Measurements from ENCODE around the gene AP1S3. TPM values are rescaled to one million over a fixed set of nuclear protein-coding genes. Genes with fewer than 3 reads are reported as not detected.

AP1S3 gene
- total RNA-seq, 1 experiment from 2014 or later: 34.3 TPM

DNA sequence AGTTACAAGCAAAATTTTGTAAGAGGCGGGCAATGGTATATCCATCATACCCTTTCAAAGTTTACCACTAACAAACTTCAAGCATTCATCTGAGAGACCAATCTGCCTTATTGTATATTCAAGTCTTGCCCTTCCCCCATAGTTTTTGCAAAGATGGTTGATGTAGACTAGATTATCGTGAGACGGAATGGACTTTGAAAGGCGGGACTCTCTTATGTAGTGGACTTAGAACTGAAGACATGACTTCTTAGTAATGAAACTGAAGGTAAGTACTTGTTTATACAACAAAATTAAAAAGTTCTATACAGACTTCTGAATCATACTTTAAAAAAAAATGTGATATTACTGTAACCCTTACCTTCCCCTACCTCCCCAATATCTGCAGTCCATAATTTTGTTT, 10.4 kb downstream of the AP1S3 start:
- DNase-seq: no peak
- Histone ChIP-seq H3K9me2 (replicated peaks; ENCODE audit: low read length) (no peaks in the 10 kb centered on the region), H3K4me3 (ENCODE audit: low read length) (no peak overlapping the region), H3K36me3 (ENCODE audit: low read depth, low read length) (no peaks in the 10 kb centered on the region), H3K79me2 (ENCODE audit: low read length) (peaks cover 98% of the 10 kb centered on the region), H3K27me3 (ENCODE audit: low read length) (no peaks in the 10 kb centered on the region), H3K4me2 (ENCODE audit: low read length) (no peak overlapping the region), H3K27ac (ENCODE audit: low read length) (no peak overlapping the region), H3K9ac (ENCODE audit: low read length) (no peak overlapping the region), H2AFZ (ENCODE audit: low read length) (no peak overlapping the region), H3K4me1 (ENCODE audit: insufficient read depth, low read length) (no peaks in the 10 kb centered on the region), H4K20me1 (ENCODE audit: low read length) (peaks cover 4% of the 10 kb centered on the region; the same call in 1 of the 2 replicates), H3F3A (ENCODE audit: low read length, unreplicated experiment) (no peaks in the 10 kb centered on the region), H3K9me3 (ENCODE audit: low read length) (no peaks in the 10 kb centered on the region)
- POLR2A ChIA-PET (ENCODE audit: unreplicated experiment): no interaction called here
- no peak for TF ChIP-seq CTCF (conservative IDR thresholded peaks at IDR 0.05; ENCODE audit: low read depth, low read length)
- no peak for TF ChIP-seq EZH2phosphoT487 (IDR thresholded peaks at IDR 0.05; ENCODE audit: borderline replicate concordance, low read length)
- no peak for TF ChIP-seq EZH2 (IDR thresholded peaks at IDR 0.05; ENCODE audit: low read length, unreplicated experiment)
- CTCF ChIA-PET: no interaction called here
- intact Hi-C loops (cut with micrococcal nuclease): no loop called here
- no peak for ATAC-seq
- BruUV-seq (replicated peaks): no TSS peak

DNA sequence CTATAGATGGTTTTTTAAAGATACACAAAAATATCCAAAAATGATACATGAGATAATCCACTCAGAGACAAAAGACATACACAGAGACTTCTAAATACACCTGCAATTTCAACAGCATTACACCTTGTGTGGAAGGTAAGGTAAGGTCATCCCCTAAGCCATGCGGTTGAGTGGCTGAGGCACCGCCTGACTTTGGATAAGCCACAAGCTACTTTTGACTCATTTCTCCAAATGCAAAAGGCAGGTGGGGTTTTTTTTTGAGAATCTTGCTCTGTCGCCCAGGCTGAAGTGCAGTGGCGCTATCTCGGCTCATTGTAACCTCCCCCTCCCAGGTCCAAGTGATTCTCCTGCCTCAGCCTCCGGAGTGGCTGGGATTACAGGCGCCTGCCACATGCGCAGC, 13.1 kb downstream of the AP1S3 start:
- no peak overlapping the region for H2AFZ ChIP-seq (ENCODE audit: low read length)
- intact Hi-C loops (cut with micrococcal nuclease): no loop called here
- peaks cover 8% of the 10 kb centered on the region; the same call in 1 of the 2 replicates for H4K20me1 ChIP-seq (ENCODE audit: low read length)
- H3K27ac ChIP-seq (ENCODE audit: low read length): no peak overlapping the region
- no peaks in the 10 kb centered on the region for H3K36me3 ChIP-seq (ENCODE audit: low read depth, low read length)
- ATAC-seq (no peak), DNase-seq (no peak)
- H3K4me3 ChIP-seq (ENCODE audit: low read length): no peak overlapping the region
- H3K9me2 ChIP-seq (replicated peaks; ENCODE audit: low read length): no peaks in the 10 kb centered on the region
- H3K9me3 ChIP-seq (ENCODE audit: low read length): no peaks in the 10 kb centered on the region
- no peaks in the 10 kb centered on the region for H3K27me3 ChIP-seq (ENCODE audit: low read length)
- TF ChIP-seq EZH2 (IDR thresholded peaks at IDR 0.05; ENCODE audit: low read length, unreplicated experiment): no peak
- no peak for TF ChIP-seq EZH2phosphoT487 (IDR thresholded peaks at IDR 0.05; ENCODE audit: borderline replicate concordance, low read length)
- no peak for TF ChIP-seq CTCF (conservative IDR thresholded peaks at IDR 0.05; ENCODE audit: low read depth, low read length)
- H3K4me2 ChIP-seq (ENCODE audit: low read length): no peak overlapping the region
- CTCF ChIA-PET: no interaction called here
- peaks cover 99% of the 10 kb centered on the region for H3K79me2 ChIP-seq (ENCODE audit: low read length)
- BruUV-seq (replicated peaks): no TSS peak
- POLR2A ChIA-PET (ENCODE audit: unreplicated experiment): no interaction called here
- no peak overlapping the region for H3K9ac ChIP-seq (ENCODE audit: low read length)
- H3F3A ChIP-seq (ENCODE audit: low read length, unreplicated experiment): peaks cover 8% of the 10 kb centered on the region
- peaks cover 16% of the 10 kb centered on the region for H3K4me1 ChIP-seq (ENCODE audit: insufficient read depth, low read length)

GRCh38 chr2:223822818-223823217, 14.6 kb downstream of the AP1S3 start:
- H3K27me3 ChIP-seq (ENCODE audit: low read length): no peaks in the 10 kb centered on the region
- H3K27ac ChIP-seq (ENCODE audit: low read length): no peak overlapping the region
- peaks cover 99% of the 10 kb centered on the region for H3K79me2 ChIP-seq (ENCODE audit: low read length)
- no peaks in the 10 kb centered on the region for H3K9me2 ChIP-seq (replicated peaks; ENCODE audit: low read length)
- H3K36me3 ChIP-seq (ENCODE audit: low read depth, low read length): no peaks in the 10 kb centered on the region
- H3K4me2 ChIP-seq (ENCODE audit: low read length): no peak overlapping the region
- TF ChIP-seq CTCF (conservative IDR thresholded peaks at IDR 0.05; ENCODE audit: low read depth, low read length) (no peak), EZH2phosphoT487 (IDR thresholded peaks at IDR 0.05; ENCODE audit: borderline replicate concordance, low read length) (no peak), EZH2 (IDR thresholded peaks at IDR 0.05; ENCODE audit: low read length, unreplicated experiment) (no peak)
- H3K4me1 ChIP-seq (ENCODE audit: insufficient read depth, low read length): peaks cover 23% of the 10 kb centered on the region
- no TSS peak for BruUV-seq (replicated peaks)
- no peak overlapping the region for H2AFZ ChIP-seq (ENCODE audit: low read length)
- intact Hi-C loops (cut with micrococcal nuclease): no loop called here
- H3K9ac ChIP-seq (ENCODE audit: low read length): no peak overlapping the region
- peaks cover 8% of the 10 kb centered on the region; the same call in 1 of the 2 replicates for H4K20me1 ChIP-seq (ENCODE audit: low read length)
- ATAC-seq: no peak
- no peak for DNase-seq
- POLR2A ChIA-PET (ENCODE audit: unreplicated experiment): interaction anchor here (0.5 kb wide), 1 partner anchor 119 kb away, joined by 4 read pairs; no protein-coding TSS in a partner anchor
- H3K4me3 ChIP-seq (ENCODE audit: low read length): no peak overlapping the region
- CTCF ChIA-PET: no interaction called here
- peaks cover 8% of the 10 kb centered on the region for H3F3A ChIP-seq (ENCODE audit: low read length, unreplicated experiment)
- H3K9me3 ChIP-seq (ENCODE audit: low read length): no peaks in the 10 kb centered on the region

Measured in PC-3 (cell line).